HuH-7.5 (cell line): ENCODE data around the gene MACROD2.

Experiments used
- DNase-seq: peaks from one replicate; pipeline ENCODE4 v3.0.0; 2011; ENCODE audit warnings: low spot score

Gene MACROD2

GRCh38 chr20:14877301-14878028 lies 882.1 kb downstream of the MACROD2 start:
- no peak for DNase-seq

- DNase-seq: no peak
Observed at GRCh38 chr20:14878676-14879019, 883.3 kb downstream of the MACROD2 start.

GRCh38 chr20:14879020-14879697 lies 883.8 kb downstream of the MACROD2 start:
- peak; percentile 18 for DNase-seq

- no peak for DNase-seq
Observed at GRCh38 chr20:14879839-14880238, 884.5 kb downstream of the MACROD2 start.

GRCh38 chr20:14881518-14881917 lies 886.2 kb downstream of the MACROD2 start:
- no peak for DNase-seq

GRCh38 chr20:14882157-14882556 lies 886.8 kb downstream of the MACROD2 start:
- no peak for DNase-seq

- no peak for DNase-seq
Observed at GRCh38 chr20:14882846-14883245, 887.5 kb downstream of the MACROD2 start.

GRCh38 chr20:14883324-14883723 lies 888.0 kb downstream of the MACROD2 start:
- no peak for DNase-seq

- no peak for DNase-seq
Observed at GRCh38 chr20:14885661-14886060, 890.3 kb downstream of the MACROD2 start.

GRCh38 chr20:14888134-14888533 lies 892.8 kb downstream of the MACROD2 start:
- DNase-seq: no peak

- no peak for DNase-seq
Observed at GRCh38 chr20:14889496-14890255, 894.4 kb downstream of the MACROD2 start.

GRCh38 chr20:14890713-14891112 lies 895.4 kb downstream of the MACROD2 start:
- no peak for DNase-seq

- DNase-seq: no peak
Observed at GRCh38 chr20:14892782-14893181, 897.5 kb downstream of the MACROD2 start.

- DNase-seq: no peak
Observed at GRCh38 chr20:14896569-14896968, 901.3 kb downstream of the MACROD2 start.

GRCh38 chr20:14897608-14898007 lies 902.3 kb downstream of the MACROD2 start:
- DNase-seq: no peak

GRCh38 chr20:14902432-14903089 lies 907.2 kb downstream of the MACROD2 start:
- DNase-seq: no peak

GRCh38 chr20:14906908-14907434 lies 911.7 kb downstream of the MACROD2 start:
- DNase-seq: no peak

- DNase-seq: no peak
Observed at GRCh38 chr20:14910126-14910525, 914.8 kb downstream of the MACROD2 start.

GRCh38 chr20:14913896-14914620 lies 918.7 kb downstream of the MACROD2 start:
- DNase-seq: no peak

- no peak for DNase-seq
Observed at GRCh38 chr20:14914633-14915032, 919.3 kb downstream of the MACROD2 start.

GRCh38 chr20:14915356-14915755 lies 920.0 kb downstream of the MACROD2 start:
- DNase-seq: no peak
